Astrocyte (in vitro differentiated cells and primary cell): Measurements from ENCODE around the gene MYCN. TPM values are rescaled to one million over a fixed set of nuclear protein-coding genes. Genes with fewer than 3 reads are reported as not detected.
"Not testable (repeated sequence)": the region's sequence is repeated elsewhere in the genome, so short reads cannot be mapped to it uniquely, and the experiment has no call there.

Experiments used
- DNase-seq: peaks from one replicate; pipeline ENCODE4 v3.0.0-alpha.2; 2010; ENCODE audit warnings: low read depth
- FAIRE-seq: peaks from 2 replicates; lab custom pipeline; 2011; peaks lifted over from hg19 to GRCh38; lab: Jason Lieb, UNC
- H2AFZ ChIP-seq: 2 replicates; pipeline ENCODE4 v1.6.0; 2012; ENCODE audit warnings: low read depth, low read length, inconsistent platforms
- H3K27ac ChIP-seq: 2 replicates; pipeline ENCODE4 v1.5.1; 2011; ENCODE audit warnings: low read depth, low read length, inconsistent platforms
- H3K27me3 ChIP-seq: 2 replicates; pipeline ENCODE4 v1.6.0; 2011; ENCODE audit warnings: low read length, inconsistent platforms; ENCODE audit not compliant: insufficient read depth
- H3K36me3 ChIP-seq: 2 replicates; pipeline ENCODE4 v1.5.1; 2011; ENCODE audit warnings: low read length, inconsistent platforms; ENCODE audit not compliant: insufficient read depth
- H3K4me1 ChIP-seq: 2 replicates; pipeline ENCODE4 v1.5.1; 2011; ENCODE audit warnings: low read length, inconsistent platforms; ENCODE audit not compliant: insufficient read depth
- H3K4me2 ChIP-seq: 2 replicates; pipeline ENCODE4 v1.6.0; 2012; ENCODE audit warnings: low read length, inconsistent platforms
- H3K4me3 ChIP-seq: 2 replicates; pipeline ENCODE4 v1.5.1; 2011; ENCODE audit warnings: low read depth, mild to moderate bottlenecking, low read length, inconsistent platforms; ENCODE audit not compliant: insufficient read depth
- H3K79me2 ChIP-seq: 2 replicates; pipeline ENCODE4 v1.6.0; 2012; ENCODE audit warnings: mild to moderate bottlenecking, low read length, inconsistent platforms; ENCODE audit not compliant: insufficient read depth
- H3K9ac ChIP-seq: 2 replicates; pipeline ENCODE4 v1.6.0; 2012; ENCODE audit warnings: mild to moderate bottlenecking, low read length, inconsistent platforms
- H3K9me3 ChIP-seq: 2 replicates; pipeline ENCODE4 v1.5.1; 2012; ENCODE audit warnings: low read depth, mild to moderate bottlenecking, low read length, inconsistent platforms; ENCODE audit not compliant: insufficient read depth
- H4K20me1 ChIP-seq: 2 replicates; pipeline ENCODE4 v1.6.0; 2012; ENCODE audit warnings: low read length, inconsistent platforms; ENCODE audit not compliant: insufficient read depth
- H3K27ac Mint-ChIP-seq: one replicate; pipeline ENCODE4 v1.8.0; 2021; ENCODE audit warnings: mild to moderate bottlenecking, mixed read lengths; ENCODE audit not compliant: unreplicated experiment
- H3K27me3 Mint-ChIP-seq: one replicate; pipeline ENCODE4 v1.8.0; 2021; ENCODE audit warnings: low read depth, mixed read lengths; ENCODE audit not compliant: unreplicated experiment
- H3K36me3 Mint-ChIP-seq: one replicate; pipeline ENCODE4 v1.8.0; 2021; ENCODE audit warnings: low read depth, mixed read lengths; ENCODE audit not compliant: unreplicated experiment
- H3K4me1 Mint-ChIP-seq: one replicate; pipeline ENCODE4 v1.8.0; 2021; ENCODE audit warnings: low read depth, mixed read lengths; ENCODE audit not compliant: unreplicated experiment
- H3K4me3 Mint-ChIP-seq: one replicate; pipeline ENCODE4 v1.8.0; 2021; ENCODE audit warnings: mild to moderate bottlenecking, moderate library complexity, mixed read lengths; ENCODE audit not compliant: unreplicated experiment
- H3K9me3 Mint-ChIP-seq: one replicate; pipeline ENCODE4 v1.8.0; 2021; ENCODE audit warnings: mild to moderate bottlenecking, mixed read lengths; ENCODE audit not compliant: unreplicated experiment
- CTCF ChIP-seq: IDR thresholded peaks from 2 replicates; pipeline ENCODE4 v1.5.1; 2011; ENCODE audit warnings: low read depth, mild to moderate bottlenecking, inconsistent platforms, low read length, moderate library complexity; ENCODE audit not compliant: insufficient read depth
- EZH2 ChIP-seq: IDR thresholded peaks from 2 replicates; pipeline ENCODE4 v1.6.1; 2012; ENCODE audit warnings: mild to moderate bottlenecking, low read length, inconsistent platforms; ENCODE audit not compliant: insufficient read depth
- total RNA-seq: library from RNA; stranded (reverse); gene quantifications from 2 replicates; pipeline ENCODE4 v1.2.1, GENCODE V29; 2021

MYCN gene
- total RNA-seq, 1 donor from 2014 or later, result 2.6 TPM

GRCh38 chr2:15909736-15910135 lies 30.6 kb upstream of the MYCN start:
- Histone ChIP-seq H3K4me3 (no peak overlapping the region), H2AFZ (no peak overlapping the region)

GRCh38 chr2:15911270-15911669 lies 29.1 kb upstream of the MYCN start:
- H4K20me1 ChIP-seq, H3K27ac Mint-ChIP-seq, H3K4me1 Mint-ChIP-seq: not testable (repeated sequence)

More at GRCh38 chr2:15909736-15910135, 30.6 kb upstream of the MYCN start:
- no peaks in the 10 kb centered on the region for H4K20me1 ChIP-seq
- H3K79me2 ChIP-seq, result no peaks in the 10 kb centered on the region
- H3K4me2 ChIP-seq, result no peak overlapping the region
- Mint-ChIP-seq H3K27me3 (peaks cover 5% of the 10 kb centered on the region), H3K4me1 (peaks cover 2% of the 10 kb centered on the region), H3K4me3 (no peak overlapping the region), H3K36me3 (no peaks in the 10 kb centered on the region), H3K27ac (no peak overlapping the region), H3K9me3 (peaks cover 4% of the 10 kb centered on the region)
- no peaks in the 10 kb centered on the region for H3K36me3 ChIP-seq
- H3K9ac ChIP-seq, result no peak overlapping the region
- no peaks in the 10 kb centered on the region for H3K27me3 ChIP-seq
- DNase-seq (no peak), FAIRE-seq (no peak)
- TF ChIP-seq EZH2 (no peak), CTCF (no peak)
- peaks cover 5% of the 10 kb centered on the region for H3K4me1 ChIP-seq
- no peaks in the 10 kb centered on the region for H3K9me3 ChIP-seq
- H3K27ac ChIP-seq, result no peak overlapping the region

DNA sequence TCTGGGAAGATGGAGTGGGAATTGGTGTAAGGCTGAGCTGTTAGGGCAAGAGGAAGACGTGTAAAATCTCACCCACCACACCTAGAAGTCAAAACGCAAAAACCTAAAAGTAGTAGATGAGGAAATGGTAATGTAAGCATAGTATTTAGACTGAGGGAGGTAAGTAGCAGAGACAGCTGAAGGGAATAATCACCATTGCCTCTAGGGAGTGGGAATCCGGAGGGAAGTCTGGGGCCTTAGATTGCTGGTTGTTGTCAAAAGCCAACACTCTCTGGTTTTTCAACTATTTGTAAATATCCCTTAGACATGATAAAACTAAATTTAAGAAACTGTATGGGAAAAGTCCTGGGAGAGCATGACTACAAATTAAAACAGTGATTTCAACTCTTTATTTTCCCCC lies 28.7 kb upstream of the MYCN start:
- Histone ChIP-seq H3K9ac (no peak overlapping the region), H3K27ac (no peak overlapping the region), H3K4me3 (no peak overlapping the region), H3K9me3 (no peaks in the 10 kb centered on the region), H3K4me2 (no peak overlapping the region), H2AFZ (no peak overlapping the region), H4K20me1 (no peaks in the 10 kb centered on the region), H3K27me3 (no peaks in the 10 kb centered on the region), H3K36me3 (no peaks in the 10 kb centered on the region), H3K79me2 (no peaks in the 10 kb centered on the region), H3K4me1 (peaks cover 5% of the 10 kb centered on the region)
- Mint-ChIP-seq H3K27ac (no peak overlapping the region), H3K4me3 (no peak overlapping the region), H3K9me3 (no peaks in the 10 kb centered on the region), H3K4me1 (peaks cover 2% of the 10 kb centered on the region), H3K27me3 (peaks cover 5% of the 10 kb centered on the region), H3K36me3 (no peaks in the 10 kb centered on the region)
- TF ChIP-seq EZH2, result no peak
- TF ChIP-seq CTCF, result no peak
- FAIRE-seq (no peak), DNase-seq (no peak)

More at GRCh38 chr2:15911270-15911669, 29.1 kb upstream of the MYCN start:
- H2AFZ ChIP-seq, H3K27me3 ChIP-seq, H3K4me3 ChIP-seq, H3K36me3 Mint-ChIP-seq, H3K36me3 ChIP-seq, H3K27me3 Mint-ChIP-seq, H3K4me3 Mint-ChIP-seq, H3K9ac ChIP-seq, FAIRE-seq, H3K9me3 ChIP-seq, H3K4me1 ChIP-seq, H3K9me3 Mint-ChIP-seq, H3K27ac ChIP-seq, H3K79me2 ChIP-seq, H3K4me2 ChIP-seq, DNase-seq: not testable (repeated sequence)
